Activated CD4-positive, alpha-beta T cell treated with anti-CD3 and anti-CD28 coated beads for 4 hours (primary cell): ENCODE data around the gene NEGR1.

Source experiments
- DNase-seq, 2 donors: peaks; one replicate each; pipeline ENCODE4 v3.0.0-alpha.2; 2020

NEGR1 gene

GRCh38 chr1:71526824-71527223 is 755.5 kb downstream of the NEGR1 start:
- no peak for DNase-seq

DNA sequence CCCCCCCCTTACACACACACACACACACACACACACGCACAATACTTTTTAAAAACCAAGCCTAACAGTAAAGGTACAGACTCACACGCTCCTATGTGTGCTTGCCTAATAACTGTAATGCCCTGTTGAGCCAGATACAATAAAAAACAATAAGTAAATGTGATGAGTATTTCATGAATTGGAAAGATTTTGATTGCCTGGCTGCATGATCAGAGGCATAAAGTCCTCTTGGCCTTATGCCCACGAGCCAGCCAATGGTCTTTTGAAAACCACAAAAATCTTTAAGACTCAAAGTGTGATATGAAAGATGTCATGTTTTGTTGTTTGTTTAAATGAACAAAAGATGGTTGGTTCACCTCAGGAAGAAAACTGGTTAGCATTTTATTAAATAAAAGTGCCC is 759.6 kb downstream of the NEGR1 start:
- DNase-seq, result no peak

DNA sequence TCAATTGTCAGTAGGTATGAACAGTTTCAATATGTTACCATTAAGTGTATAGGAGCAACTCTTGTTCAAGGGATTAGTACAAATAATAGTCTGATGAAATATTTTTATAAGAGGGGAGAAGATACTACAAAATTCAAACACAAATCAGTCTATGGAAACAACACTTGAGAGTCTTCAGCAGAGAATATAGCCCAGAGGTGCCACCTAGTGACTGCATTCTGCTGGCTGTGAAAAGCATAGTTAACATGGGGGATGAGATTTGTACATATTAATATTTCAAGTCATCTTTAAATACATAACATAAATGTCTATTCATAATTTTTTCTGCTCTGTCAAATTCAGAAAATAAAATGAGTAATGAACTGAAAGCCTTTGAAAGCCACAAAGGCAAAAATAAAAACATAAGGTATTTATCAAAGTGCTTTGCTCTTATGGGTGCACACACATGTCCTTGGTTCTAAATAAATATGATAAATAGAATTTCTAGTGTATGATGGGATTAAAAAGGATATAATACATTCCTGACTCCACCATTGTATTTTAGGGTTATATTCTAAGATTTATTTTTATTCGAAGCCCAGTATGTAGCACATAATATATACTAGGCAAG is 760.6 kb downstream of the NEGR1 start:
- no peak for DNase-seq

GRCh38 chr1:71511505-71511904 is 770.8 kb downstream of the NEGR1 start:
- no peak for DNase-seq

DNA sequence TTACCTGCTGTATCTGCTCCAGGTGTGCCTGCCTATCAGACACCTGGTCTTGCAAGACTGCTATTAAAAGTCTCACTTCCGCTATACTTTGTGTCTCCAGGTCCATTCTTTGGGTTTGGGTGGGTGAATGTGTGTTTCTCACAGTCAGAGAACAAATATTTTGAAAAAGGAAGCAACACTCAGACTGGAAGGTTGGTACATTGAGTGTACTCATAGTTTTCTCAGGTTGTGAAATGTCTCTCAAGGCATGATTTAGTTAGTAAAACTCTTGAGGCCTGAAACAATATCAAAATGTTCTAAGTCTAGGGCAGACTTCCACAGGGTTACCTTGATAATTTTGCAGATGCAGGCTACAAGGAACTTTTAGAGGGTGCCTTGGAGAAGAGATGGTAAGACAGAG is 771.6 kb downstream of the NEGR1 start:
- no peak for DNase-seq

DNA sequence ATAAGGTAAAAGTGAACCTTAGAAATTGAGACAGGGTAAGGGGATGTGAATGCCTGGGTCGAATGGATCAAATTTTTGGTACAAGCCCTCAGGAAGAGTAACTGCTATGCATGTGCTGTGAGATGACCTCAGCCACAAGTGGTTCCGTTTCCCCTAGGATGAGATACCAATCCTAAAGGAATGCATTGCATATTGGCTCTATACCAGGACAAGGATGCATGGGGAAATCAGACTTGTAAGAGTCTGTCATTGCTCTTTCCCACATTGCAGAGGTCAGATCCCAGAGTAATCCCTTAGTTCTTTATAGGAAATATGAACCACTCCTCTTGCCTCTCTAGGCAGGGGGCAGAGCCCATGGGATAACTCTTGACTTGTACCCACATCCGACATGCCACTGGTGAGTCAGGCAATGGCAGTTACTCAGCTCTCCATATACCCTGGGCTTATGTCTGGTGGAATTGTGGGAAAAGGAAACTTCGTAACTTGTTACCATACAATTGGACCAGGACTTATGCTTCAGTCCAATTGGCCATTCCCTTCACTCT is 773.2 kb downstream of the NEGR1 start:
- DNase-seq, result no peak

DNA sequence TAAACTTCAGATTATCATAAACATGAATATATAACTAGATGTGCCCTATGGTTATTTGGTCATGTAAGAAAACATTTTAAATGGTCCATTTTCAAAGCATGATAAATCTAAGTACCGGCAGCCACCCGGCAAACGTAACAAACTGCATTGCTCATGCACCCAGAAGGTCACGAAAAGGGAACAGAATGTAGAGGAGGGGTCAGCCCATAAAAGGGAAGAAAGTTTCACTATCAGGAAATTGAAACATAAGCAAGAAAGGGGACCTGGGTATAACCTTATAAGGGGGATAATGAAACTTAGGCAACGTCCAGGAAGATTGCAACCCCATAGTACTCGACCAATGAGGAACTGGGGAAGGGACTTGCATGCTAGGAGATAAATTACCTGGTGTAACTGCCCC is 780.3 kb downstream of the NEGR1 start:
- no peak for DNase-seq

DNA sequence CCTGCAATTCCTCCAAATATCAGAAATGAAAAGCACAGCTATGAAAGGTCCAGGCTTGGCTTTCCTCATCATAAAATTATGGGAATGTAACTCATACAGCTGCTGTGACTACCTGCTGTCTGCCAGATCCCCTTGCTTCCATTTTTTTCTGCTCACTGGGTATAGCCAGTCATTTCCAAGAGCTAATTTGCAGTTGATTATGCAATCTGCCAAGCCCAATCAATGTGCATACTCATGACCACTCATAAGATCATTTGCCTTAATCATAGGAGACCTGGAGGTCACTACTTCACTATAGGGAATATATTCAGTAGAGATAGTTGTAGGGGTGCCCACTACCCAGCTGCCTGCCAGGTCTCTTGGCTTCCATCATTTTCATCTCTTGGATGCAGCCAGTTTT is 783.8 kb downstream of the NEGR1 start:
- DNase-seq, result no peak

- no peak for DNase-seq
Observed at GRCh38 chr1:71494163-71494562, 788.2 kb downstream of the NEGR1 start.

DNA sequence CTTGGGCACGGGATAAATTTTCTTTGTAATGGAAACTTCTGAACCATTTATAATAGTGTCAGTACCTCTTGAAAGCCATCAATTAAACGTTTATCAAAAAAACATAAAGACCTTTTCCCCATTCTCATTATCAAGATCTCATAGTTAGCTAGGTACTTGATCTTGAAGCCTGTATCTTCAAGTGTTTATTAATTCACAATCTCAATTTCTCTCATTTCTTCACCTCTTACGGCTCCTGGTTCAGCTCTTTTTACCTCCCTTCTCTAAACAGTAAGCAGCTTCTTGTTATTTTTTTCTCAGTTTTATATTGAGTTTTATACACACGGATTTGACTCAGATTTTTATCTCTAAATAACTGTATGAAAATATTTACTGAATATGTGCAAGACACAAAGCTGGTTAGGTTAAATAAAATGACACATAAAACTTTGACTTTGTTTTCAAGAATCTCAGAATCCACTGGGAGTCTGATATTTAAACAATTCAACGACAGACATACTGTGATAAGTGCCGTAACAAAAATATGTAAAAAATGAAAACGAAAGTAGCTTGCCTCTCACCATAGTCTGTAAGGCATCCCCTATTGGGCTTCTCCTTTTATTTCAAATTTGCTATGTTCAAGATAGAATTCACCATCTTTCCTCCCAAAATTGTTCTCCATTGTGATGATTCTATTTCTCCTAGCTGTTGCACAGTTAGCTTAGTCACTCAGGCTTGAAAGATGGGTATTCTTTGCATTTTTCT is 789.9 kb downstream of the NEGR1 start:
- no peak for DNase-seq

- no peak for DNase-seq
Observed at GRCh38 chr1:71490432-71490831, 791.9 kb downstream of the NEGR1 start.

GRCh38 chr1:71488555-71489252 is 793.6 kb downstream of the NEGR1 start:
- no peak for DNase-seq

DNA sequence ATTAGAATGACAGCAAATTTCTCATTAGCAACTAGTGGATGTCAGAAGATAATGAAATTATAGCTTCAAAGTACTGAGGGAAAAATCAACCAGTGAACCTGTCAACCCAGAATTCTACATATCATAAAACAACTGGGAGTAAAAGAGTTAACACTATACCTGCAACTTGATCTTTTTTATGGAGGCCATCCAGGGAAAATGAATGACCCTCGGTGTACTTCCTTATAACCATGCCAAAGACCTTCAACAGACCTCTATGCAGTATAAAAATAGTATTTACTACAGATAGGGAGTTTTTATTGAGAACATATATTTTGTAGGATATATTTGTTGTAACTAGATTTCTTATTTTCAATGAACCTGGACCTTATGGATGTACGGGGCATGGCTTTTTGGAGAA is 809.0 kb downstream of the NEGR1 start:
- DNase-seq, result no peak

- DNase-seq, result no peak
Observed at GRCh38 chr1:71465093-71465492, 817.2 kb downstream of the NEGR1 start.

DNA sequence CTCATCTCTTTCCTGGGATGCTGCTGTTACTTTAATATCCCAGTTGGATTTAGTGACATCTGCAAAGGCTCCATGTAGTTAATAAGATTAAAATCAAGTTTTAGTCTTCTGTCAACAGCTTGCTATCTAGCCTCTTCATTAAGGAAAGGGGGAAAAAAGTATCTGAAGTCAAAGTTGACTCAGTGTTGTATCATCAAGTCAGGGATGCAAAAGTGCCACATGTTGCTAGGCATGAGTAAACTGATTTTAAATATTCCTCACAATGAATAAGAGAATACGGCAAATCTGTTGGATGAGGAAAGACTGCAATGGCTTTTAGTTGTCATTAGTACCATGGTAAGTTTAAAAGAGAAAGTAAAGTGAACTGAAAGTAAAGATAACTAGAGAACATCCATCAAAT is 818.3 kb downstream of the NEGR1 start:
- no peak for DNase-seq

DNA sequence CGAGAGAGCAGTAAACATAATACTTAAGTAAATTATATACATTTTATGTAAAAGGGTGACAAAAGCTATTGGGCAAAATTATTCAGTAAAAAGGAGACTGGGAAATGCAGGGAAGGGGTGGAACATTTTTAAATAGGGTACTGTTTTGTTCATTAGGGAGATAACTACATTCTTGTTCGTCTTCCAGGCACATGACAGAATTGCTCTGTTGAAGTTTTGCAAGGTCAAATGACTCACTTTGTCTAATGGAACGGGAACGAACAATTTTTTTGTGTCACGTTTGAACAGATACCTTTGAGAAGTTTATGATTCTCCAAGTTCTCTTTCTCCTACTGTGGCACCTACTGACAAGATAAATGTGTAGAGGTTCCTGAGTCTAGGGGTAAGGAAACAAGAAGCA is 819.2 kb downstream of the NEGR1 start:
- DNase-seq, result no peak

- no peak for DNase-seq
Observed at GRCh38 chr1:71462247-71462646, 820.1 kb downstream of the NEGR1 start.

GRCh38 chr1:71461416-71461815 is 820.9 kb downstream of the NEGR1 start:
- no peak for DNase-seq

GRCh38 chr1:71448444-71448843 is 833.9 kb downstream of the NEGR1 start:
- no peak for DNase-seq

- no peak for DNase-seq
Observed at GRCh38 chr1:71438626-71439025, 843.7 kb downstream of the NEGR1 start.

DNA sequence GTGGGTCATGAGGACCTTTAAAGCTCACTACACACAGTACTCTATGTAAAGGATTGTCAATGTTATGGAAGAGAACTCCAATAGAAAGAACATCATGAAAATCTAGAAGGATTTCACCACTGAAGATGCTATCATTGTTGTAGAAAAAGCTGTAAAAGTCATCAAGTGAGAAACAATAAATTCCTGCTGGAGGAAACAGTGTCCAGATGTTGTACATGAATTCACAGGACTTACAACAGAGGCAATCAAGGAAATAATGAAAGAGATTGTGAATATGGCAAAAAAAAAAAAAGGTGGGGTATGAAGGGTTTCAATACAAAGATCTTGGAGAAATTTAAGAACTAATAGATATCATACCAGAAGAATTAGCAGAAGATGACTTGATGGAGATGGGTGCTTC is 846.4 kb downstream of the NEGR1 start:
- DNase-seq, result no peak

GRCh38 chr1:71434240-71434639 is 848.1 kb downstream of the NEGR1 start:
- DNase-seq, result no peak

DNA sequence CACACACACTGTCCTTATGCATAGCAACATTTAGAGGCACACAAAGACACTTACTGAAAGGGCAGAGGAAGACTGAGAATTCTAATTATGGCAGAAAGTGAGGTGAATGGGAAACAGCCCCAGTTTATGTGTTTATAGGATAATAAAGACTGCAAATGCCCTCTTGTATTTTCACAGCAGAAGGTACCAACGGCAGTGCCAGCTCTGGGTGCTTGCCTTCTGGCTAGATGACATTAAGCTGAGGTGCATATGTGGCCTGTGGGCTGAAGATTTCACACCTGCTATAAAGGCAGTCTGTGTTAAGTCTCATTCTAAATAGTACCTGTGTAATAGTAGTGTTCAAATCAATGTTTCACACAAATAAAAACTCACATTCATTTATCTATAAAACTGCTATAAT is 854.3 kb downstream of the NEGR1 start:
- no peak for DNase-seq

GRCh38 chr1:71427066-71427465 is 855.3 kb downstream of the NEGR1 start:
- DNase-seq, result no peak
